GM18511 (cell line): Measurements from ENCODE around the gene LRRC75A.
"Not testable (repeated sequence)": the region's sequence is repeated elsewhere in the genome, so short reads cannot be mapped to it uniquely, and the experiment has no call there.

Experiments used
- ATAC-seq: cut with Tn5 transposase; IDR thresholded peaks from one replicate; pipeline ENCODE4 v1.9.1; 2021; ENCODE audit warnings: mild to moderate bottlenecking, moderate library complexity; ENCODE audit not compliant: unreplicated experiment

LRRC75A gene

GRCh38 chr17:16407911-16408588 is 83.9 kb downstream of the LRRC75A start:
- peak; percentile 95 for ATAC-seq

- ATAC-seq: no peak
These were observed 85.0 kb downstream of the LRRC75A start for GRCh38 chr17:16406742-16407674.

- not testable (repeated sequence) for ATAC-seq
These were observed 88.1 kb downstream of the LRRC75A start for GRCh38 chr17:16403847-16404246.

- ATAC-seq: peak; percentile 82
These were observed 93.4 kb downstream of the LRRC75A start for GRCh38 chr17:16398270-16399267.

- not testable (repeated sequence) for ATAC-seq
These were observed 95.3 kb downstream of the LRRC75A start for GRCh38 chr17:16396693-16397092.

GRCh38 chr17:16395887-16396286 is 96.1 kb downstream of the LRRC75A start:
- ATAC-seq: not testable (repeated sequence)

GRCh38 chr17:16392491-16392890 is 99.5 kb downstream of the LRRC75A start:
- not testable (repeated sequence) for ATAC-seq
